K562 (cell line): ENCODE results near the gene CNTFR. TPM values are rescaled to one million over a fixed set of nuclear protein-coding genes. Genes with fewer than 3 reads are reported as not detected.

Experiments used
- FOXA1 ChIP-seq: fragments of 450-650 bp; IDR thresholded peaks from 2 replicates; pipeline ENCODE4 v1.6.1; 2016; ENCODE audit warnings: mild to moderate bottlenecking, borderline replicate concordance
- NBN ChIP-seq: fragments of 450-650 bp; IDR thresholded peaks from 2 replicates; pipeline ENCODE4 v1.6.1; 2016; ENCODE audit warnings: low read depth, mild to moderate bottlenecking
- NFE2L1 ChIP-seq: fragments of 450-650 bp; IDR thresholded peaks from 2 replicates; pipeline ENCODE4 v1.6.1; 2016; ENCODE audit warnings: missing genetic modification characterization, low read depth, mild to moderate bottlenecking, missing compliant biosample characterization, moderate library complexity, borderline replicate concordance
- NONO ChIP-seq, 2 experiments: fragments of 200-400 bp in 1 of 2; fragments of 450-650 bp in 1 of 2; formaldehyde crosslinking in 1 of 2; IDR thresholded peaks; 2 replicates each; pipeline ENCODE4 v1.6.1; 2017; ENCODE audit warnings: low read depth in 2 of 2, mild to moderate bottlenecking in 2 of 2, moderate library complexity in 2 of 2, low read length in 1 of 2
- RBM25 ChIP-seq: fragments of 200-400 bp; formaldehyde crosslinking; IDR thresholded peaks from 2 replicates; pipeline ENCODE4 v1.6.1; 2018; ENCODE audit warnings: low read length, low read depth, moderate library complexity; ENCODE audit not compliant: severe bottlenecking
- ZNF3 ChIP-seq: fragments of 250-450 bp; sonication (Bioruptor Pico); IDR thresholded peaks from 2 replicates; pipeline ENCODE4 v1.5.0; 2021; ENCODE audit warnings: mild to moderate bottlenecking, moderate library complexity
- polyA plus RNA-seq, 8 experiments: library from polyadenylated mRNA; depleted of rRNA in 4 of 8; stranded (reverse) in 5 of 8; unstranded in 3 of 8; fragments of >200 nt; fragmentation: Nextera tagmentation in 2 of 8; fragmentation: Illumina TruSeq in 1 of 8; extraction: Ambion mirVana in 2 of 8; extraction: Trizol in 1 of 8; gene quantifications; 2 replicates each; pipeline versions ENCODE4 v1.2.1 to v1.2.3, GENCODE V29; 2011 to 2014; ENCODE audit warnings: inconsistent platforms in 1 of 8, missing spikeins in 1 of 8
- total RNA-seq, 7 experiments: library from RNA; depleted of rRNA in 6 of 7; stranded (reverse); fragments of >200 nt in 6 of 7; fragmentation: Illumina TruSeq in 2 of 7; extraction: Trizol in 2 of 7; gene quantifications; 2 replicates each; pipeline versions ENCODE4 v1.2.1 to v1.2.3, GENCODE V29; 2011 to 2021; ENCODE audit warnings: low replicate concordance in 1 of 7
- TF ChIP-seq, protein P1 (sequence below): sonication (generic); formaldehyde crosslinking; IDR thresholded peaks from 2 replicates; pipeline ENCODE4 v1.4.0; 2020; ENCODE audit warnings: mild to moderate bottlenecking, missing genetic modification reagents
- TF ChIP-seq, protein P2 (sequence below): sonication (generic); formaldehyde crosslinking; IDR thresholded peaks from 2 replicates; pipeline ENCODE4 v1.8.0; 2022; ENCODE audit warnings: mild to moderate bottlenecking, missing genetic modification reagents
- TF ChIP-seq, protein P3 (sequence below): IDR thresholded peaks from 2 replicates; pipeline ENCODE4 v1.6.1; 2014; ENCODE audit warnings: antibody characterized with exemption

CNTFR gene
- total and polyA plus RNA-seq, 9 of the 15 experiments (the other 6 are each of a cell fraction or from before 2014, with no cell fraction given): not detected

DNA sequence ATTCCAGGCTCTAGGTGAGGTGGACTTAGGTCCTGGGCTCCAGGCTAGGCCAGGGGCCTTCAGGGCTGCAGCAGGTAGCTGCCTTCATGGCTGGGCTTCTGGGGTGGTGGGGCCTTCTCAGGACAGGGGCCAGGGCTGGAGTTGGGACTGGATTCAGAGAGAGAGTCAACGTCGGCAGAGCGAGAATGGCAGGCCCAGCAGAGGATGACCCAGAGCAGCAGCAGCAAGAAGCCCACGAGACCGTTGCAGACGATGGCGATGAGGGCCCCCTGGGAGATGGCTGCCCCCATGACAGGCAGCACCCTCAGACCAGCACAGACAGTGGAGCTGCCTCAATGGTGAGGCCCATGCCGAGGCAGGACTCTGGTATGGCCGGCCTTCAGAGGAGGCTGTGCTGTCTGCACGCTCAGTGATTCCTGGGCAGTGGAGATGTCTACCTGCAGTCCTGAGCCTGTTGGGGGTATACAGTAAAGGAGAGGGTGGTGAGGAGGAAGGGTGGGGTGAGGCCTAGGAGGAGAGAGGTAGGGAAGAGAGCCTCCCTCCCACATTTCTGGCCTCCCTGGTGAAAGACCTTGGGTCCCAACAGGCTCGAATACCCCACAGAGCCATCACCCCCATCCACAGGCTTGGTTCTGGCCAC, 68.0 kb downstream of the CNTFR start (continued):
- TF ChIP-seq, protein P1, sequence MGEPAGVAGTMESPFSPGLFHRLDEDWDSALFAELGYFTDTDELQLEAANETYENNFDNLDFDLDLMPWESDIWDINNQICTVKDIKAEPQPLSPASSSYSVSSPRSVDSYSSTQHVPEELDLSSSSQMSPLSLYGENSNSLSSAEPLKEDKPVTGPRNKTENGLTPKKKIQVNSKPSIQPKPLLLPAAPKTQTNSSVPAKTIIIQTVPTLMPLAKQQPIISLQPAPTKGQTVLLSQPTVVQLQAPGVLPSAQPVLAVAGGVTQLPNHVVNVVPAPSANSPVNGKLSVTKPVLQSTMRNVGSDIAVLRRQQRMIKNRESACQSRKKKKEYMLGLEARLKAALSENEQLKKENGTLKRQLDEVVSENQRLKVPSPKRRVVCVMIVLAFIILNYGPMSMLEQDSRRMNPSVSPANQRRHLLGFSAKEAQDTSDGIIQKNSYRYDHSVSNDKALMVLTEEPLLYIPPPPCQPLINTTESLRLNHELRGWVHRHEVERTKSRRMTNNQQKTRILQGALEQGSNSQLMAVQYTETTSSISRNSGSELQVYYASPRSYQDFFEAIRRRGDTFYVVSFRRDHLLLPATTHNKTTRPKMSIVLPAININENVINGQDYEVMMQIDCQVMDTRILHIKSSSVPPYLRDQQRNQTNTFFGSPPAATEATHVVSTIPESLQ: no peak
- TF ChIP-seq RBM25 (no peak), NONO (IDR thresholded peaks at IDR 0.05; ENCODE audit: low read depth in 2 of 2, low read length in 1 of 2) (no peak), FOXA1 (no peak), NFE2L1 (tag) (no peak), ZNF3 (no peak), NBN (no peak)
- TF ChIP-seq, protein P2, sequence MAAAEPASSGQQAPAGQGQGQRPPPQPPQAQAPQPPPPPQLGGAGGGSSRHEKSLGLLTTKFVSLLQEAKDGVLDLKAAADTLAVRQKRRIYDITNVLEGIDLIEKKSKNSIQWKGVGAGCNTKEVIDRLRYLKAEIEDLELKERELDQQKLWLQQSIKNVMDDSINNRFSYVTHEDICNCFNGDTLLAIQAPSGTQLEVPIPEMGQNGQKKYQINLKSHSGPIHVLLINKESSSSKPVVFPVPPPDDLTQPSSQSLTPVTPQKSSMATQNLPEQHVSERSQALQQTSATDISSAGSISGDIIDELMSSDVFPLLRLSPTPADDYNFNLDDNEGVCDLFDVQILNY (CRISPR knock-in tag): no peak
- TF ChIP-seq, protein P3, sequence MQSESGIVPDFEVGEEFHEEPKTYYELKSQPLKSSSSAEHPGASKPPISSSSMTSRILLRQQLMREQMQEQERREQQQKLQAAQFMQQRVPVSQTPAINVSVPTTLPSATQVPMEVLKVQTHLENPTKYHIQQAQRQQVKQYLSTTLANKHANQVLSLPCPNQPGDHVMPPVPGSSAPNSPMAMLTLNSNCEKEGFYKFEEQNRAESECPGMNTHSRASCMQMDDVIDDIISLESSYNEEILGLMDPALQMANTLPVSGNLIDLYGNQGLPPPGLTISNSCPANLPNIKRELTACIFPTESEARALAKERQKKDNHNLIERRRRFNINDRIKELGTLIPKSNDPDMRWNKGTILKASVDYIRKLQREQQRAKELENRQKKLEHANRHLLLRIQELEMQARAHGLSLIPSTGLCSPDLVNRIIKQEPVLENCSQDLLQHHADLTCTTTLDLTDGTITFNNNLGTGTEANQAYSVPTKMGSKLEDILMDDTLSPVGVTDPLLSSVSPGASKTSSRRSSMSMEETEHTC: no peak
